NCI-H1048 (cell line): ENCODE measurements around the gene SOD3.

ENCODE experiments used
- DNase-seq: peaks from one replicate; lab custom pipeline; 2025; lab: John Stamatoyannopoulos, UW

The SOD3 gene

DNA sequence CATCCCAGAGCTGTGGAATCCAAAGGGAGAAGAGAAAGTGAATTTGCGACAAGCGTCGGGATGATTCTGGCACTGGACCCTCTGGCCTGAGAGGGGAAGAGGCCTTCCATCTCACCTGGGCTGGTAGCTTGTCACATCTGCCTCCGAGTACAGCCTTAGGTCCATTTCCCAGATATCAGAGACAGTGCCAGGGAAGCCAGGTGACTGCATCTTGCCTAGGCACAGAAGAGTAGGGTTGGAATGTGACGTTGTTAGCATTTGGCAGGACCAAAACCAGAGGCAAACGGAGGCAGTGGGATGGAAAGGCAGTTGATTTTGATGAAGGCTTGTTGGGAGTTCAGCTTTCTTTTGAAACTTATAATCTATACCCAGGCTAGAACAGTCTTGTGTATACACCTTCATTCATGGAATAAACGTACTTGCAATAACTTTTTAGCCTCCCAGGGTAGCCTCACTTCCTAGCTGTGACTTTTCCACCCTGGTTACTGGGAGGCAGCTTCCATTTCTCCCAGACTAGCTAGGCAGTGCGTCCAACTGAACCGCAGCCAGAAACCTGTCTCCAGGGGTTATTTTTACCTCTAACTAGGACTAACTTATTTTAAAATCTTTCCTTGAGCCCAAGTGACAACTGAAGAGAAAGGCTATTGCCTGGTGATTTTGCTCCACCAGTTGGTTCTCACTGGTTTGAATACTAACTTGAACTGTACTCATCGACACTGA, 5.9 kb downstream of the SOD3 start:
- DNase-seq: no peak

DNA sequence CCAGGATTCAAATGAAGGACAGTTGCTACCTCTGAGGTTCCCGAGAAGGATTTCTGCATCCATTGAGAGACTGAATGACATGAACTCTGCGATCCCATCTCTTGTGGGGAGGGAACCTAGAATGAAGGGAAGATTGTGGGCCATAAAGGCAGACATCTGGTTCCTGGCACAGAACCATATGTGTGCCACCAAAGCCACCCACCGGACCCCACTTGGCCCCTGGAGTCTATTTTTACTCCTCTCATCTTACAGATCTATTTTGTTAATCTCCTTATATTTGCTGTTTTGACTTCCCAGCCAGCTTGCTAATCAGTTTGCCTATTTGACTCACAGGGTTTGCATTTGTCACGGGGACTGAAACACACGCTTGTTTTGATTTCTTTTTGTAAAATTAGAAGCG, 7.3 kb downstream of the SOD3 start:
- no peak for DNase-seq

DNA sequence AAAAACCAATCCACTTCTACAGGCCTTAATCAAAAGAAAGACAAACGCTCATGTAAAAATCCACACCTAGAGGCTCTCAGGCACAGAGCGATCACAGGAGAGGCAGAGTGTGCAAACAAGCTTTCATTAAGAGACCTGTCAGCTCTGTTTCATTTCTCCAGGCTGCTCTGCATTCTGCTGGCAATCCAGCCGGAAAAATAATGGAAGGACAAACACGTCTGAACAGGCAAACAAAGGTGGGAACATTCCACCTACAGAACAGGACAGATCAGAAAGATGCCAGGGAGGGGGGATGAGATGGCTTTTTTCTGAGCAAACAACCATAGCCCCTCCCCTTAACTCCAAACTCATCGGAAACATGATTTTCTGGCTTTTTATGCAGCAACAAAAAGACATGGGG, 9.7 kb downstream of the SOD3 start:
- no peak for DNase-seq

DNA sequence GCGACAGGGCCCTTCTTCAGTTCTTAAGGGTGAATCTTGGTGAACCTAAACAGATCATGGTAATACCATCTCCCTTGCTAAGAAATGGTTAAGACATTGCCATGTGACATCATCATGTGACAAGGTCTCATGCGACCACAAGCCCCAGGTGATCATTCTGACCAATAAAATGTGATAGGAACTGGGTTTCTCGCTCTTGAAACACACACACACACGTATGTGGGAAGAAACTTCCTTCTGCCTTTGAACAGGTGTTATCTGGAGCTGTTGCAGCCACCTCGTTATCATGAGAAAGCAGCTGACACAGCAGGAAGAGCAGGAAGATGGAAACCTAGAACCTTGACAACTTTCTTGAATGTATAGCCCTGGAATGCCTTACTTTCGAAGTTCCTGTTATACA, 10.2 kb downstream of the SOD3 start:
- no peak for DNase-seq

DNA sequence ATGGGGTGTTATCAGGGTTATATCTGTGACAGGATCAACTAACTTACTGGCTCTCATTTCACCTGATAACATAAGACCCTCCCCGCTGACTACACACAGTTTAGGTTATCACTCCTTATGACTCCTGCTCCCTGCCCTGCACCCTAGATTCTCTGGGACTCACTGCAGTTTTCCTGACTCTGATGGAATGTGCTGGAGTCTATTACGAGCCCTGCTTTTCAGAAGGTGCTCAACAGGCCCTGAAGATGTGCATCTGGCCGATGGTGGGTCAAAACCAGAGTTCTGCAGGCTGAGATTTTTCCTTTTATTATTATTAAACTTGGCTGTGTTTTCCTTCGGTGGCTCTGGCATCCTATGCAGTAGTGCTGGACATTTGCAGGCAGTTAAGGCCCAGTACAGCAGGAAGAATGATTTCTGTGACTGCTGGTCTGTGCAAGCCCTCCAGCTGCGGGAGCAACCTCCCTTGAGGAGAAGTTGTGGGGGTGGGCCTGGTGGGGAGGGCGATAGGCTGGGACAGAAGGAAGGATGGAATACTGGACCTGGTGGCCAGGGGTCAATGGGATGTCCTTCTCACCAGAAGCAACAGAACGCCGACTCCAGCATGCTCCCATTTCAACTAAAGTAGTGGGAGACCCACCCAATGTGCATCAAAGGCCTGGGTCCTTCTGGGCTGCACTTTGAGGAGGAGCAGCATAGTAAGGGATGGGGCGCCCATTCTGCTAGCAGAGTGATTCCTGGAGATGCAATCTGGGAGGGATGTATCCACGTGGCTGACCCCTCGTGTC, 11.0 kb downstream of the SOD3 start:
- no peak for DNase-seq

DNA sequence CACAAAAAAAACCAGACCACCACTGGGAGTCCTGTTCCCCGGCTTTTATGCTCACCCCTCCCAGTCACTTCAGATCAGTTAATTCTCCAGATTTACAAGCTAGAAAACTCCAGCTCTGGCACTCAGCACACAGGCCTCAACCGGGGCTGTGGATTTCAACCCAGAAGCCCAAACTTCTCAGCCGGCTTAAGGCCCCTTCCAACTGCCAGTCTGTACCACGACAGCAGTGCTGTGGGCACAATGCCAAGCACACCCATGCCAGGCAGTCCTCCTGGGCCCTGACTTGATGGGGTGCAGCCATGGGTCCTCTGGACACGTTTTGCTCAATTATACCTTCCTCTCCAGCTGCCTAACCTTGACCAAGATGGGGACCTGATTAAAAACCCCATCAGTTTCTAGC, 12.2 kb downstream of the SOD3 start:
- no peak for DNase-seq

DNA sequence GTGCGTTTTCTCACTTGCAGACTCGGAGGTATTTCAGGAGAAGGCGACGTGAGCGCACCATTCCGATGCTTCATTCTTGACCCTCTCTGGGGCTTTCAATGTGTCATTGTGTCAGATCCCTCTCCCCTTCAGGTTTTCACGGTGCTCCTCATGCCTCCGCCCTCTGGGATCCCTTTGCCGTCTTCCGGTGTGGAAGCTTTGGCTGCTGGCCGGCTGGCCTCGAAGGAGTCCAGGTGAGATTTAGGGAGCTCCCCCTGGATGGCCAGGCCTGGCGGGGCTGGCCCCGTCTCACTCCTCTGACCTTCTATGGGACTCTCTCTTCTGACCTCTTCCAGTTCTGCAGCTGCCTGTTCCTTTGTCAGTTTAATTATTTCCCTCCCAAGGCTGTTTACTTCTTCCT, 12.9 kb downstream of the SOD3 start:
- DNase-seq: no peak

DNA sequence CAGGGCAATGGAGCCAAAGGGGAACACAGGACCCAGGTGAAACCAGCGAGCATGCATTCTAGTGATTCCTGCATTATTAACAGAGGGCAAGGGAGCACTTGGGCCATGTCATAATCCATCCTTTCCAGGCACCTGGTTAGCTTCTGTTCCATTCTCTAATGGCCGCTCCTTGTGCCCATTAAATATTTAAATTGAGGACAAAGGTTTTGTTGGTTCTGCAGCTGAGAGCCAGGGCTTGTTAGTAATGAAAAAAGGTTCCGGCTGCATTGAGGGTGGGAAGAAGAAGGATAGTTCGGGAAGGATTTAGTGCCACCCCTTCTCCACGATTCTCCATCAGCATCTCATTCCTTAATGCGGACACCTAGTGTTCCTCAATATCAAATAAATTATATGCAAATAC, 13.6 kb downstream of the SOD3 start:
- DNase-seq: no peak

DNA sequence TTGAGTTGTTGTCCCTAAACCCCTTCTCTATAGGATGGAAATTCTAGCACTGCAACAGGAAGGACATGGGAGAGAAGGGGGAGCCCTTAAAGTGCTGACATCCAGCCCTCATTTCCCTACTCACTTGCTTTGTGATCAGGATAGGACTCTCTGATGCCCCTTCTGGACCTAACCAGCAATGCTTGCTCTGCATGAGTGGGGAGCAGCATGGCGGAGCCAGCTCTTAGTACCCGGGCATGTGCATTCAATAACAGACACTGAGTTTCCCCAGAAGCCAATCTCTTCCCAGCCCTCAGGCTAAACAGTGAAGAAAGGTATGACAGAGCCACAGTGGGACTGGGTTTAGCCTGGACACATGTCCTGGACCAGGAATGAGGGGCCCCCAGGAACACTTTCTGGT, 14.0 kb downstream of the SOD3 start:
- DNase-seq: no peak

DNA sequence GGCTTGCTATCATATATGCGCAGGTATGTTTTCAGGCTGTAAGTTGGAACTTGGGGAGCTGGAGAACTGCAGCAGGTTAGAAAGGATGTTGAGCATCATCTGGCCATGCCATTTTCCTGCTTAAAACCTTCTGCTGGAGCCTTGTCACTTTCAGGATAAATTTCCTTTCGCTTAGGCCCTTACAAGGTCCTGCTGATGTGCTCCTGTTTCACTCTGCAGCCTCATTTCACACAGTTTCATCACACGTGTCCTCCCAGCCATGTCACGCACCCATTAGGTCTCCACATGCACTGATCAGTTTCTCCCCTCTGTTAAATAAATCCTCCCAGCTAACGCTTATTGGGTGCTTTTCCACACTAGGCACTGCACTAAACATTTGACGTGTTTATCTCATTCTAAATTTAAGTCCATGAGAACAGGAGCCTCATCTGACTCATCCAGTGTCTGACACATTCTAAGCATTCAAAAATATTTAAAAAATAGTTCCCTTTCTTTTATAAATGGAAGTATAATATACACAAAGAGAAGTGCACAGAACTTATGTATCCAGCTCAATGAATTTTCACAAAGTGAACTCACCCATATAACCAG, 14.5 kb downstream of the SOD3 start:
- DNase-seq: no peak

DNA sequence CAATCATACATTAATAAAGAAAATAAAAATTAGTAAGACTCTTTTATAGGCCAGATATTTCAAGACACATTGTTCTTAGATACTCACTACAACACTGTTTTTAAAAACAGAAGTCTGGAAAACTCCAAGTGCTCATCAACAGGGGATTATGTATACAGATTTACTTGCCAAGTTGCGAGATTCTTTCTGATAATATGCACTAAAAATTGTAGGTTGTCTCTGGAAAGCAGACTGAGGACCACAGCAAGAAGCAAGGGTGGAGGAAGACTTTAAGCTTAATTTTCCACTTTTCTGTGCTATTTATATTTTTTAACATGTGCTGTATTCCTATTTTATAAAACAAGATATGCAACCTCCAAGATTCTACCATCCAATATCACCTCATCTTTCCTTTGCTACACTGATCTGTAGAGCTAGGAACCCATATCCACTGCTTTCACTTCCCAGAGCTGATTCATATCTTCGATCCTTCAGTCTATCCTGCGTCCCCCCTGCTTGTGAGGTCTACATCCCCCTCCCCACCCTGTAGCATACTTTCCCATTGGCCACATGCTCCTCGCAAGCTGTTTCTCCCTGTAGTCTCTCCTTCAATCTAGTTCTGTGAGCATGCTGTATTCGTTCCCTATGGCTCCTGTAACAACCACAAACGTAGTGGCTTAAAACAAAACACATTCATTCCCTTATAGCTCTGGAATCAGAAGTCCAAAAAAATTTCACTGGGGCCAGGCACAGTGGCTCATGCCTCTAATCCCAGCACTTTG, 15.7 kb downstream of the SOD3 start:
- DNase-seq: no peak

DNA sequence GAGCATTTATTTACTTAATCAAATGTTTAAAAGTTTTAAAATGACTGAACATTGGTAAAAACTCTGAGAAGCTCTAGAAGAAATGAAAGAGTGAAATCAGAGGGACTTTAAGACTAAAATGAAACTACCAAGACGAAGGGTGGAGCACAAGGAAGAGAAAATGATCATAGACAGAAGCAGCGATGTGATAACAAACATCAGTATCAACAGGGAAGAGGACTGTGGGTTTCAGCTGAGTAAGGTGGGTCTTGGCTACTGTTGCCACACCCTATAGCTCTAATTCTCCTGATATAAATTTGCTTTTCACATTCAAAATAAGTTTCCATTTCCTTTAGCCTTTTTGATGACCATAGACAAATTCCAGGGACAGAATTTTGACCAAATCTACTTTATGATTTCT, 18.4 kb downstream of the SOD3 start:
- DNase-seq: no peak

DNA sequence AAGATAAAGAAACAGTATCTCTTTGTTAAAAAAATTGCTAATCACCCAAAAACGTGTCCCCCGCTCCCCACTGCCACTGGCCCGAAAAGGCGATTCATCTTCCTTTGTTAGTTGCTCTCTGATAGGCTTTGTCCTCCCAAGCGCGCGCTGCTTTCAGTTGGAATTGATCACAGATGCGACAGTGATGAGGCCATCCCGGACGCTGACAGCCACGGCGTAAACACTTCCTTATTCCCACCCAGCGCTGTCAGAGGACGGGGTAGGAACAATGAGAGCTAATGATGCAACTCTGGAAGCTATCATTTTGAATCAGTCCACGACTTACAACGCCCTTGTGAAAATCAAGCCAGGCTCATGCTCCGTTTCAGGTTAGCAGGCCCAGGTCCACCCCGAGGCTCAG, 21.4 kb downstream of the SOD3 start:
- DNase-seq: no peak

DNA sequence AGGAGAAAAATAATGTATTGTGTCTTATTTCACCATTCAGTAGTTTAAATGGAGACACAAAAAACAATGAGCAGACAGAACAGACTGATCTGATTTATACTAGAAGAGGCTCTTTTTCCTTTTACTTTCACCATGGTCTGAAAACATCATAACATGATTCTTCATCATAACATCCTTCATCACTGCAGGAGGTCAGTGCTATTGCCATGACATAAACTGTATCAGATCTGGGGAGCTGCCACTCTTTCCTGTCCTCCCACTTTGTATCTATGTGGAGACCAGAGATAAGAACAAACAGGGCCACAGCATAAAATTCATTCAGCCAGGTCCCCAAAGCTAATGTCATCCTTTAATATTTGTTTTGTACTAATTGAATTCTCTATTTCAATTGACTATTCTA, 25.2 kb downstream of the SOD3 start:
- DNase-seq: no peak

DNA sequence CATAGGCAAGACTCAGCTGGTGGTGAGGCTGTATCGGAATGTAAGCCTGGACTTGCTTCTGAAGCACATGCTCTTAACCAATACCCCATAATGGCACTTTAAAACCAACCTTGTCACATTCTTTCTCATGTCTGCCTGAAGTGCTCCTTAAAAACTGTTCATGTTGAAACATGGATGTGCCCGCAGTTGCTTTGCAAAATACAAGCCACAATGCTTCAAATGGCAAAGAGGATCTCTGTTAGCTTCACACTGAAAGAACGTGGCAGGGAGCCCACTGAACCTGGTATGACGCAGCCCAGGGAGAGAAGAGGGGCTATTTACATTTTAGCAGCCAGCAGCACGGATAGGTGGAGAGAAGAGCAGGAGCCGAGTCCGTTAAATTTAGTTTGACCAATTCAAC, 29.3 kb downstream of the SOD3 start:
- no peak for DNase-seq

DNA sequence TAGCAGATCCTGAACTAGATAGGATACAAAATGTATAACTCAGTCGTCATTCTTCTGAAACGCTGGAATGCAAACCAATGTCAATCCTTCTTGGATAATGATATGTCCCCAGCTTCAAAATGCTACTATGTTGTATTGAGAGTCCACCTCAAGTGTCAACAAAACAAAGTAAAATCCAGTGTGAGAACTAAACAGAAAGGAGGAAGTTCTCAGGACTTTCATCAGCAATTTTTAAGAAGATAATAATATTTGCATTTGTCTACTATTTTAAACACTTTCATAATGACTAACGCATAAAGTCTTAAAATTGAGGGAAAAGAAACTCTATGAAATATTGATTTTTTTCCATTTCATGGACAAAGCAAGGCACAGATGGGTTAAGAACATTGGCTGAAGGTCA, 36.3 kb downstream of the SOD3 start:
- DNase-seq: no peak

DNA sequence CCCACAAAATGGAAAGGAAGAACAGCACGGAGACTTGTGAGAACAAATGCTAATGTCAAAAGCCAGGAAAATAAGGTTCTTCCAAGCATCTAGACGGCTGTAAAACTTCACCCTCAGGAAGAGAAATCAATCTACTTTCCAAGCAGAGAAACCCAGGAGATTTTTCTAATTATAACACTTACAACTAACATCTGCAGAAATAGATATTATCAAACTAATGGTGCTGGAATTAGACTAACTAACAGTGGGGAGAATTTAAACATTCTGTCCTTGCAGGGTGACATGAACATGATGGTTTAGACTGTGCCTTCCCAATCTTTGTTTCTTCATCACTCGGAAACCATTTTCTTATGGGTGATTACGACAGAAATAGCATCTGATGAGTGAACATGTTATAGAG, 40.3 kb downstream of the SOD3 start:
- DNase-seq: no peak

DNA sequence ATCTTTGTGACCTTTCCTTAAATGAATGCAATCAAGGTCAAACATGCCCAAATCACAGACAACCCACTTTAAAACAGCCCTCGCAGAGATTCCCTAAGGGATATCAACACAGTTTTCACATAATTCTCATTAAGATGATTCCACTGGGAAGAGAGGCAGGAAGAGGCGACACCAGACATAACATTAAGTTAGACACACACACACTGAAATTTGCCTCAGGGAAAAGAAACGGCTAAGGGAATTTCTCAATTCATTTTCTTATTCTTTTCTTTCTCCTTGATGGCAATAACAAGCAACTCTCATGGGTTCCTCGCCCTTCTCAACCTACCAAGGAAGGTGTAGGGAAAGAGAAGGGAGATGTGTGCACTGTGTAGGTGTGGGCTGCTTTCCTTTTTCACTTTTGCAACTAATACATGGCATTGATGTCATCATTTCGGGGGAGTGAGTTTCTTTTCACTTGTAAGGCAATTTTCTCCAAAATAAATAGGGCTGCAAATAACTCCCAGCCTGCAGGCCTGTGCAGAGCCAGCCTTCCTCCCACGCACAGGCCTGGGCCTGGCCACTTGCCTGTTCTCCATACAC, 41.4 kb downstream of the SOD3 start:
- no peak for DNase-seq

DNA sequence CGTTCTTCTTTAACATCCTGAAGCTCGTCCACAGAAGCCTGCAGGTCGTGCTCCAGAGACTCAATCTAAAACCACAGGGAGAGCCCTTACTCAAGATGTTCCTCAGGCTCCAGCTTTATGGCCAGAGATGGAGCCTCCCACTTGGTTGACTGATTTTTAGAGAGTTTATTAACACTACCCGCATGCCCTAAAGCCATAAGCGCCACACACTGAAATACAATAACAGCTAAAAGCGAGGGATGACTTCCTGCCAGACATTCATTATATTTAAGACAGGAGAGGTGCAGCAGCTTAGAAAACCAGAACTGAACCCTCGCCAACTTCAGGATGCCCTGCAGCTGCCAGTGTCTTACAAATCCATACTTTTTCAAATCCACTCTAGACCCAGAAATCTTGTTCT, 42.0 kb downstream of the SOD3 start:
- no peak for DNase-seq

DNA sequence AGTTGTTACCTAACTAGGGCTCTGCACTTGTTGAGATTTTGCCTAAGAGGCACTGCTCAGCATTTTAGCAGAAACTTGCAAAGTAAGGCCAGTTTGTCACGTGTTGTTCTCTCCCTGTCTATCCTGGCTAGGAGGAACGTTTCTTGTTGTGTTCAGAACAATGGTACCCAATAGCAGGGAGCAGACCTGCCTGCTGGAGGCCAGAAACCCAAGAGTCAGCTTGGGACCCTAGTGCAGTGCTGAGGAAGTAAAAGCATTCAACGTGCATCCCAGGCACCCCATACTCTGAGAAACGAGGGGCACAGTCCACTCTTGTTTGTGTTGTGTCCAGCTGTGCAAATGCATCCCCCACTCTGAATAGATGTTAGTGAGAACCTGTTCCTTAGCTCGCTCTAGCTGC, 42.4 kb downstream of the SOD3 start:
- DNase-seq: no peak

DNA sequence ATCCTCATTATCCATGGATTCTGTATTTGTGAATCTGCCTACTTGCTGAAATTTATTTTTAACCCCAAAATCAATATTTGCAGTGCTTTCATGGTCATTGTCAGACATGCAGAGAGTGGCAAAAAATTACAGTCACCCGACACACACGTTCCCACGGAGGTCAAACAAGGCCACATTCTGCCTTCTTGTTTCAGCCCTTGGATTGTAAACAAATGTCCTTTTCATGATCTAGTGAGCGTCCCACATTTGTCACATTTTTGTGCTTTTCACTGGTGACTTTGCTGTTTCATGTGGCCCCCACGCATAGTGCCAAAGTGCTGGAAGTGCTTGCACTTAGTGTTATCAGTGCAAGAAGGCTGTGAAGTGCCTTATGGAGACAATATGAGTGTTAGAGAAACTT, 45.0 kb downstream of the SOD3 start:
- no peak for DNase-seq

DNA sequence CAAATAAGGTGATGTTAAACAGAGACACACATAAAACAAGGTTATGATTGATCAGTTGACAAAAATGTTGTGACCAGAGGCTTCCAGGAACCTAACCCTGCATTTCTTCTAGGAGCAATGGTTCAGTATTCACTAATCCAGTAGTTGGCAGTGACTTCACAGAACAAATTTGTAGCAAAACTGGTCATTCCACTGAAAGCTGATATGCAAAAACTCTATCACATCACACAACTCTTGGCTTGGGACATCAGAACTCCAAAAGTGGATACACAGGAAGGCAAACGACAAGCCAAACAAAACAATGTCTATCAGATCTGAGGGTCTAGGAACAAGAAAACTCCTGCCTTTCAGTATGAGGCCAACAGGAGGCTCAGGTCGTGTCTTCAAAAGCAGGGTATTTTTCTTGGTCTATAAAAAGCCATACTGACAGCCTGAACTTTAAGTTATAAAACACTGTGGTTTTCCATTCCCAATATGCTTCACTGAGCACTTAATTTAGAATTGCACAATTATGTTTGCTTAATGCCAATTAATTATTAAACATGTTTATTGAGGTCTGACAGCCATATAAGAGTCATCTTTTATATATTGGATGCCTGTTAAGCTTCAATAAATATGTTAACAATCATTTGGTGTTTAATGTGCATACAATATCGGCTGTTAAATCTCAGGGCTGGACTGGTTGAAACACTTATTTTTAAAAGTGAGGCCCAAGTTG, 45.6 kb downstream of the SOD3 start:
- no peak for DNase-seq
